Ectodermal cell (in vitro differentiated cells): ENCODE measurements around the gene OPA3.
"Not testable (repeated sequence)": the region's sequence is repeated elsewhere in the genome, so short reads cannot be mapped to it uniquely, and the experiment has no call there.

Experiments used
- H3K27ac ChIP-seq: 2 replicates; pipeline ENCODE4 v1.7.0; 2013; ENCODE audit warnings: mild to moderate bottlenecking, low read depth, low read length; ENCODE audit not compliant: insufficient read depth, poor library complexity, severe bottlenecking
- H3K27me3 ChIP-seq: 2 replicates; pipeline ENCODE4 v1.7.0; 2013; ENCODE audit warnings: mild to moderate bottlenecking, low read length; ENCODE audit not compliant: insufficient read depth, control insufficient read depth, poor library complexity, severe bottlenecking
- H3K36me3 ChIP-seq: one replicate; pipeline ENCODE4 v1.7.0; 2013; ENCODE audit warnings: low read length; ENCODE audit not compliant: control insufficient read depth, insufficient read depth
- H3K4me1 ChIP-seq: one replicate; pipeline ENCODE4 v1.7.0; 2013; ENCODE audit warnings: low read length; ENCODE audit not compliant: control insufficient read depth, insufficient read depth
- H3K4me3 ChIP-seq: 2 replicates; pipeline ENCODE4 v1.7.0; 2013; ENCODE audit warnings: low read depth, low read length, control low read depth; ENCODE audit not compliant: insufficient read depth
- H3K9me3 ChIP-seq: 2 replicates; pipeline ENCODE4 v1.7.0; 2013; ENCODE audit warnings: mild to moderate bottlenecking, low read length, moderate library complexity; ENCODE audit not compliant: control insufficient read depth
- WGBS, 2 experiments: methylation state at CpG; one replicate each; pipeline ENCODE4 v1.1.7; 2013; ENCODE audit warnings: missing lambda C conversion rate in 2 of 2; 5-methylcytosine and 5-hydroxymethylcytosine counted together

OPA3 gene

GRCh38 chr19:45615795-45616703 lies 31.4 kb upstream of the OPA3 start:
- Histone ChIP-seq H3K27me3 (no peaks in the 10 kb centered on the region), H3K36me3 (no peaks in the 10 kb centered on the region), H3K27ac (peak overlapping the region; percentile 75), H3K4me3 (peak overlapping the region; percentile 34), H3K4me1 (no peaks in the 10 kb centered on the region), H3K9me3 (no peaks in the 10 kb centered on the region)
- WGBS, 2 experiments, result 27 to 34% methylated on average over 37 of the region's 37 CpGs

- WGBS, 2 experiments, result 88 to 92% methylated on average over 9 of the region's 9 CpGs
- not testable (repeated sequence) for H3K4me3 ChIP-seq, H3K27ac ChIP-seq, H3K9me3 ChIP-seq, H3K4me1 ChIP-seq, H3K27me3 ChIP-seq, H3K36me3 ChIP-seq
Observed at GRCh38 chr19:45615056-45615455, 30.5 kb upstream of the OPA3 start.

GRCh38 chr19:45613926-45614725 lies 29.5 kb upstream of the OPA3 start:
- H3K27me3 ChIP-seq, result no peaks in the 10 kb centered on the region
- H3K36me3 ChIP-seq, result peaks cover 5% of the 10 kb centered on the region
- no peaks in the 10 kb centered on the region for H3K9me3 ChIP-seq
- H3K27ac ChIP-seq, result no peak overlapping the region
- H3K4me3 ChIP-seq, result no peak overlapping the region
- 92 to 96% methylated on average over 10 of the region's 10 CpGs for WGBS, 2 experiments
- no peaks in the 10 kb centered on the region for H3K4me1 ChIP-seq

GRCh38 chr19:45608948-45609347 lies 24.3 kb upstream of the OPA3 start:
- Histone ChIP-seq H3K4me3 (no peak overlapping the region), H3K4me1 (no peaks in the 10 kb centered on the region), H3K27ac (no peak overlapping the region), H3K36me3 (peaks cover 5% of the 10 kb centered on the region), H3K27me3 (no peaks in the 10 kb centered on the region), H3K9me3 (no peaks in the 10 kb centered on the region)
- WGBS, 2 experiments, result 93 to 96% methylated on average over 6 of the region's 6 CpGs

- 15 to 18% methylated on average over 28 of the region's 28 CpGs for WGBS, 2 experiments
- peak overlapping the region; percentile 10 for H3K4me3 ChIP-seq
- H3K36me3 ChIP-seq, result peaks cover 5% of the 10 kb centered on the region
Observed at GRCh38 chr19:45607071-45608029, 22.7 kb upstream of the OPA3 start.

GRCh38 chr19:45601524-45602374 lies 17.1 kb upstream of the OPA3 start, which contains the start of gene GPR4:
Gene GPR4 (minus strand): TSS chr19:45602212. CDS start chr19:45591866, 10,346 bp downstream.
- 4 to 5% methylated on average over 52 of the region's 52 CpGs for whole genome bisulfite sequencing, 2 experiments
- Histone ChIP-seq H3K27me3 (peaks cover 59% of the 10 kb centered on the region), H3K4me1 (peaks cover 9% of the 10 kb centered on the region), H3K9me3 (no peaks in the 10 kb centered on the region), H3K36me3 (no peaks in the 10 kb centered on the region), H3K27ac (no peak within 1 kb of the TSS), H3K4me3 (no peak within 1 kb of the TSS)

More at GRCh38 chr19:45607071-45608029, 22.7 kb upstream of the OPA3 start:
- no peaks in the 10 kb centered on the region for H3K9me3 ChIP-seq
- H3K4me1 ChIP-seq, result no peaks in the 10 kb centered on the region
- peaks cover 6% of the 10 kb centered on the region for H3K27me3 ChIP-seq
- H3K27ac ChIP-seq, result no peak overlapping the region

- H3K36me3 ChIP-seq, result no peaks in the 10 kb centered on the region
- WGBS, 2 experiments, result 34 to 46% methylated on average over 8 to 10 of the region's 10 CpGs
- no peak overlapping the region for H3K4me3 ChIP-seq
- no peak overlapping the region for H3K27ac ChIP-seq
- H3K9me3 ChIP-seq, result no peaks in the 10 kb centered on the region
- peaks cover 59% of the 10 kb centered on the region for H3K27me3 ChIP-seq
- peaks cover 9% of the 10 kb centered on the region for H3K4me1 ChIP-seq
Observed at GRCh38 chr19:45601115-45601514, 16.5 kb upstream of the OPA3 start.

- Histone ChIP-seq H3K4me1 (peaks cover 9% of the 10 kb centered on the region), H3K4me3 (no peak overlapping the region), H3K27ac (no peak overlapping the region), H3K36me3 (no peaks in the 10 kb centered on the region), H3K27me3 (peaks cover 59% of the 10 kb centered on the region), H3K9me3 (no peaks in the 10 kb centered on the region)
- 61 to 62% methylated on average over 5 of the region's 5 CpGs for WGBS, 2 experiments
Observed at GRCh38 chr19:45600340-45600885, 15.8 kb upstream of the OPA3 start.

- Histone ChIP-seq H3K4me1 (peaks cover 9% of the 10 kb centered on the region), H3K36me3 (no peaks in the 10 kb centered on the region), H3K27me3 (peaks cover 59% of the 10 kb centered on the region), H3K27ac (no peak overlapping the region), H3K4me3 (no peak overlapping the region), H3K9me3 (no peaks in the 10 kb centered on the region)
- 41 to 42% methylated on average over 13 of the region's 13 CpGs for WGBS, 2 experiments
Observed at GRCh38 chr19:45599286-45599685, 14.7 kb upstream of the OPA3 start.
